Liver (tissue), 9 donors: Measurements from ENCODE around the gene SCP2. TPM values are rescaled to one million over a fixed set of nuclear protein-coding genes. Genes with fewer than 3 reads are reported as not detected.
"Not testable (repeated sequence)": the region's sequence is repeated elsewhere in the genome, so short reads cannot be mapped to it uniquely, and the experiment has no call there.

Source experiments
- DNase-seq: peaks from one replicate; pipeline ENCODE4 v3.0.0-alpha.2; 2017; ENCODE audit warnings: low spot score
- H3K27ac ChIP-seq, 2 donors: one replicate each; pipeline ENCODE4 v1.7.0; 2013; ENCODE audit warnings: inconsistent platforms in 2 of 2, low read length in 2 of 2, control low read depth in 1 of 2, low read depth in 1 of 2, mild to moderate bottlenecking in 1 of 2
- H3K27me3 ChIP-seq, 4 donors: one replicate each; pipeline versions ENCODE4 v1.6.1 to v1.7.0; 2013; ENCODE audit warnings: low read length in 3 of 4, inconsistent platforms in 1 of 4, mild to moderate bottlenecking in 1 of 4, moderate library complexity in 1 of 4; ENCODE audit not compliant: control insufficient read depth in 4 of 4, insufficient read depth in 4 of 4
- H3K36me3 ChIP-seq, 4 donors: one replicate each; pipeline versions ENCODE4 v1.6.1 to v1.7.0; 2013; ENCODE audit warnings: low read length in 3 of 4, mild to moderate bottlenecking in 3 of 4, low read depth in 1 of 4, moderate library complexity in 1 of 4; ENCODE audit not compliant: control insufficient read depth in 4 of 4, insufficient read depth in 3 of 4
- H3K4me1 ChIP-seq, 4 donors: one replicate each; pipeline versions ENCODE4 v1.6.1 to v1.7.0; 2013; ENCODE audit warnings: low read length in 3 of 4, mild to moderate bottlenecking in 3 of 4, moderate library complexity in 1 of 4; ENCODE audit not compliant: control insufficient read depth in 4 of 4, insufficient read depth in 4 of 4
- H3K4me3 ChIP-seq, 3 donors: one replicate each; pipeline versions ENCODE4 v1.6.1 to v1.7.0; 2013; ENCODE audit warnings: low read length in 3 of 3, control low read depth in 1 of 3, low read depth in 1 of 3, mild to moderate bottlenecking in 1 of 3
- H3K9ac ChIP-seq, 2 donors: one replicate each; pipeline ENCODE4 v1.7.0; 2013; ENCODE audit warnings: low read length in 2 of 2, mild to moderate bottlenecking in 2 of 2, moderate library complexity in 2 of 2, control low read depth in 1 of 2, low read depth in 1 of 2
- H3K9me3 ChIP-seq, 4 donors: one replicate each; pipeline versions ENCODE4 v1.6.1 to v1.7.0; 2013; ENCODE audit warnings: low read length in 3 of 4; ENCODE audit not compliant: control insufficient read depth in 4 of 4
- ATF3 ChIP-seq: IDR thresholded peaks from 2 replicates; pipeline ENCODE4 v1.6.1; 2016; ENCODE audit warnings: antibody characterized with exemption
- EGR1 ChIP-seq, 2 donors: IDR thresholded peaks; 2 replicates each; pipeline ENCODE4 v1.6.1; 2016 to 2018; ENCODE audit warnings: antibody characterized with exemption in 2 of 2, low read depth in 2 of 2
- FOXA1 ChIP-seq: IDR thresholded peaks from 2 replicates; pipeline ENCODE4 v1.6.1; 2016; ENCODE audit warnings: antibody characterized with exemption
- FOXA2 ChIP-seq: IDR thresholded peaks from 2 replicates; pipeline ENCODE4 v1.6.1; 2016; ENCODE audit warnings: antibody characterized with exemption
- GABPA ChIP-seq, 2 donors: IDR thresholded peaks in 1 of 2; conservative IDR thresholded peaks in 1 of 2; 2 replicates each; pipeline ENCODE4 v1.6.1; 2016; ENCODE audit warnings: antibody characterized with exemption in 2 of 2, mild to moderate bottlenecking in 1 of 2, moderate library complexity in 1 of 2
- HNF4A ChIP-seq, 2 donors: conservative IDR thresholded peaks; 2 replicates each; pipeline ENCODE4 v1.6.1; 2016; ENCODE audit warnings: antibody characterized with exemption in 2 of 2, mild to moderate bottlenecking in 2 of 2
- HNF4G ChIP-seq: IDR thresholded peaks from 2 replicates; pipeline ENCODE4 v1.6.1; 2016; ENCODE audit warnings: antibody characterized with exemption
- MAX ChIP-seq: IDR thresholded peaks from 2 replicates; pipeline ENCODE4 v1.6.1; 2016; ENCODE audit warnings: antibody characterized with exemption
- RAD21 ChIP-seq, 2 donors: IDR thresholded peaks; 2 replicates each; pipeline ENCODE4 v1.6.1; 2016; ENCODE audit warnings: antibody characterized with exemption in 2 of 2, mild to moderate bottlenecking in 2 of 2
- RXRA ChIP-seq, 2 donors: IDR thresholded peaks; 2 replicates each; pipeline ENCODE4 v1.6.1; 2017 to 2018; ENCODE audit warnings: antibody characterized with exemption in 2 of 2, mild to moderate bottlenecking in 1 of 2
- TAF1 ChIP-seq: conservative IDR thresholded peaks from 2 replicates; pipeline ENCODE4 v1.6.1; 2016; ENCODE audit warnings: antibody characterized with exemption, mild to moderate bottlenecking
- YY1 ChIP-seq: IDR thresholded peaks from 2 replicates; pipeline ENCODE4 v1.6.1; 2016; ENCODE audit warnings: antibody characterized with exemption, mild to moderate bottlenecking
- ZBTB33 ChIP-seq: IDR thresholded peaks from 2 replicates; pipeline ENCODE4 v1.6.1; 2016; ENCODE audit warnings: antibody characterized with exemption
- WGBS: extraction: QIAGEN DNeasy Blood & Tissue Kit; methylation state at CpG from one replicate; pipeline ENCODE4 v1.1.7; 2013; 5-methylcytosine and 5-hydroxymethylcytosine counted together
- polyA plus RNA-seq, 2 donors: library from polyadenylated mRNA; stranded (reverse) in 1 of 2; unstranded in 1 of 2; fragments of 200-250 nt in 1 of 2; fragments of >200 nt in 1 of 2; fragmentation: Nextera tagmentation in 1 of 2; extraction: Ambion mirVana in 1 of 2; gene quantifications; one replicate each; pipeline versions ENCODE4 v1.2.1 to v1.2.3, GENCODE V29; 2013 to 2015
- total RNA-seq, 2 donors: library from RNA; depleted of rRNA; stranded (reverse); fragments of >200 nt; gene quantifications; one replicate each; pipeline ENCODE4 v1.2.3, GENCODE V29; 2014
- TF ChIP-seq, protein P1 (sequence below): fragments of 150-350 bp; IDR thresholded peaks from 2 replicates; pipeline ENCODE4 v1.5.1; 2017; ENCODE audit warnings: improper control_type of control experiment, low read depth, low read length; ENCODE audit not compliant: missing input control
- TF ChIP-seq, protein P2 (sequence below): IDR thresholded peaks from 2 replicates; pipeline ENCODE4 v1.6.1; 2016; ENCODE audit warnings: antibody characterized with exemption, mild to moderate bottlenecking
- donor health status: healthy.
- donor health status: healthy.
- donor health status: healthy.
- donor health status: healthy.
- donor health status: healthy.

Gene SCP2
- total and polyA plus RNA-seq, 4 donors: 122 to 811 (median 529) TPM

DNA sequence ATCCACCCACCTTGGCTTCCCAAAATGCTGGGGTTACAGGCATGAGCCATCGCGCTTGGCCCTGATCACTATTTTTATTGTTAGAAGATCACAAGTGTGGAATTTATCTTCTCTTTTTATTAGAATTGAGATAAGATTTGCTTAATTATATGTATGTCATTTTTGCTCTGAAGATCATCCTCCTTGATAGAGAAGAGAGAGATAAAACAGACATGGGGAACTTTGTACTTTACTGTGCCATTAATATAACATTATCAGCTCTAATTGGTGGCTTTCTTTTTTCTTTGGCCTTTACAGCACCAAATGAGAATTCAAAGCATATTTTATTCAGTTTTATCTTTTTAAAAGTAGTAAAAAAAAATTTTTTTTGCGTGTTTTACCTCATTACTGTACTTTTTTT is 46.8 kb downstream of the SCP2 start:
- Histone ChIP-seq H3K4me3 (no peak overlapping the region), H3K9ac (no peak overlapping the region), H3K27ac (no peak overlapping the region), H3K27me3 (no peaks in the 10 kb centered on the region), H3K9me3 (no peaks in the 10 kb centered on the region), H3K4me1 (peaks cover 0 to 3% (median 1%) of the 10 kb centered on the region in 4 donors), H3K36me3 (peaks cover 9 to 74% (median 60%) of the 10 kb centered on the region in 4 donors)
- 93% methylated on average over 3 of the region's 3 CpGs for WGBS
- DNase-seq: no peak
- no peak for TF ChIP-seq TAF1
- no peak for TF ChIP-seq HNF4G
- TF ChIP-seq YY1: no peak
- no peak for TF ChIP-seq GABPA (IDR thresholded peaks at IDR 0.05 in 1 of 2, conservative IDR thresholded peaks at IDR 0.05 in 1 of 2)

- 91% methylated on average over 3 of the region's 3 CpGs for WGBS
- H3K4me1 ChIP-seq: peaks cover 0 to 2% (median 0%) of the 10 kb centered on the region in 4 donors
- H3K9me3 ChIP-seq: no peaks in the 10 kb centered on the region
- H3K36me3 ChIP-seq: peaks cover 10 to 85% (median 70%) of the 10 kb centered on the region in 4 donors
- TF ChIP-seq RXRA (IDR thresholded peaks at IDR 0.05) (no peak), GABPA (IDR thresholded peaks at IDR 0.05 in 1 of 2, conservative IDR thresholded peaks at IDR 0.05 in 1 of 2) (no peak), FOXA2 (no peak), EGR1 (IDR thresholded peaks at IDR 0.05; ENCODE audit: low read depth in 2 of 2) (no peak), HNF4A (conservative IDR thresholded peaks at IDR 0.05) (no peak), ZBTB33 (no peak), ATF3 (no peak), RAD21 (IDR thresholded peaks at IDR 0.05) (no peak)
- TF ChIP-seq, protein P1, sequence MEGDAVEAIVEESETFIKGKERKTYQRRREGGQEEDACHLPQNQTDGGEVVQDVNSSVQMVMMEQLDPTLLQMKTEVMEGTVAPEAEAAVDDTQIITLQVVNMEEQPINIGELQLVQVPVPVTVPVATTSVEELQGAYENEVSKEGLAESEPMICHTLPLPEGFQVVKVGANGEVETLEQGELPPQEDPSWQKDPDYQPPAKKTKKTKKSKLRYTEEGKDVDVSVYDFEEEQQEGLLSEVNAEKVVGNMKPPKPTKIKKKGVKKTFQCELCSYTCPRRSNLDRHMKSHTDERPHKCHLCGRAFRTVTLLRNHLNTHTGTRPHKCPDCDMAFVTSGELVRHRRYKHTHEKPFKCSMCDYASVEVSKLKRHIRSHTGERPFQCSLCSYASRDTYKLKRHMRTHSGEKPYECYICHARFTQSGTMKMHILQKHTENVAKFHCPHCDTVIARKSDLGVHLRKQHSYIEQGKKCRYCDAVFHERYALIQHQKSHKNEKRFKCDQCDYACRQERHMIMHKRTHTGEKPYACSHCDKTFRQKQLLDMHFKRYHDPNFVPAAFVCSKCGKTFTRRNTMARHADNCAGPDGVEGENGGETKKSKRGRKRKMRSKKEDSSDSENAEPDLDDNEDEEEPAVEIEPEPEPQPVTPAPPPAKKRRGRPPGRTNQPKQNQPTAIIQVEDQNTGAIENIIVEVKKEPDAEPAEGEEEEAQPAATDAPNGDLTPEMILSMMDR: no peak
- no peaks in the 10 kb centered on the region for H3K27me3 ChIP-seq
- H3K4me3 ChIP-seq: no peak overlapping the region
- no peak for DNase-seq
- H3K9ac ChIP-seq: no peak overlapping the region
- no peak overlapping the region for H3K27ac ChIP-seq
Observed at GRCh38 chr1:52976183-52977035, 49.3 kb downstream of the SCP2 start.

DNA sequence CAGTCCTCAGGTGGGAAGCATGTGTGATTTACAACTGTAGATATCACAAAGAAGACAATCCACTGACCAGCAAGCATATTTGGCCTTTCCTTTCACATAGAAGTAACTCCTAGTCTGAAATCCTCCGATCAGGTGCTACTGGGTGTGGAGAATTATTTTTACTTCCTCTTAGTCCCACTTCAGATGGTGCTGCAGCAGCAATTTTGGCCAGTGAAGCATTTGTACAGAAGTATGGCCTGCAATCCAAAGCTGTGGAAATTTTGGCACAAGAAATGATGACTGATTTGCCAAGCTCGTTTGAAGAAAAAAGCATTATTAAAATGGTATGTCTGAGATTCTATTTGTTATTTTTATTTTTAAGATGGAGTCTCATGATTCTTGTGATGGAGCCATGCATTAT is 51.0 kb downstream of the SCP2 start:
- H3K4me1 ChIP-seq: peaks cover 0 to 2% (median 0%) of the 10 kb centered on the region in 4 donors
- H3K36me3 ChIP-seq: peaks cover 12 to 83% (median 68%) of the 10 kb centered on the region in 4 donors
- TF ChIP-seq RAD21 (IDR thresholded peaks at IDR 0.05) (no peak), FOXA1 (no peak), MAX (no peak), GABPA (IDR thresholded peaks at IDR 0.05 in 1 of 2, conservative IDR thresholded peaks at IDR 0.05 in 1 of 2) (no peak), RXRA (IDR thresholded peaks at IDR 0.05) (no peak), HNF4A (conservative IDR thresholded peaks at IDR 0.05) (no peak)
- TF ChIP-seq, protein P2, sequence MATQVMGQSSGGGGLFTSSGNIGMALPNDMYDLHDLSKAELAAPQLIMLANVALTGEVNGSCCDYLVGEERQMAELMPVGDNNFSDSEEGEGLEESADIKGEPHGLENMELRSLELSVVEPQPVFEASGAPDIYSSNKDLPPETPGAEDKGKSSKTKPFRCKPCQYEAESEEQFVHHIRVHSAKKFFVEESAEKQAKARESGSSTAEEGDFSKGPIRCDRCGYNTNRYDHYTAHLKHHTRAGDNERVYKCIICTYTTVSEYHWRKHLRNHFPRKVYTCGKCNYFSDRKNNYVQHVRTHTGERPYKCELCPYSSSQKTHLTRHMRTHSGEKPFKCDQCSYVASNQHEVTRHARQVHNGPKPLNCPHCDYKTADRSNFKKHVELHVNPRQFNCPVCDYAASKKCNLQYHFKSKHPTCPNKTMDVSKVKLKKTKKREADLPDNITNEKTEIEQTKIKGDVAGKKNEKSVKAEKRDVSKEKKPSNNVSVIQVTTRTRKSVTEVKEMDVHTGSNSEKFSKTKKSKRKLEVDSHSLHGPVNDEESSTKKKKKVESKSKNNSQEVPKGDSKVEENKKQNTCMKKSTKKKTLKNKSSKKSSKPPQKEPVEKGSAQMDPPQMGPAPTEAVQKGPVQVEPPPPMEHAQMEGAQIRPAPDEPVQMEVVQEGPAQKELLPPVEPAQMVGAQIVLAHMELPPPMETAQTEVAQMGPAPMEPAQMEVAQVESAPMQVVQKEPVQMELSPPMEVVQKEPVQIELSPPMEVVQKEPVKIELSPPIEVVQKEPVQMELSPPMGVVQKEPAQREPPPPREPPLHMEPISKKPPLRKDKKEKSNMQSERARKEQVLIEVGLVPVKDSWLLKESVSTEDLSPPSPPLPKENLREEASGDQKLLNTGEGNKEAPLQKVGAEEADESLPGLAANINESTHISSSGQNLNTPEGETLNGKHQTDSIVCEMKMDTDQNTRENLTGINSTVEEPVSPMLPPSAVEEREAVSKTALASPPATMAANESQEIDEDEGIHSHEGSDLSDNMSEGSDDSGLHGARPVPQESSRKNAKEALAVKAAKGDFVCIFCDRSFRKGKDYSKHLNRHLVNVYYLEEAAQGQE: no peak
- H3K9ac ChIP-seq: no peak overlapping the region
- no peaks in the 10 kb centered on the region for H3K9me3 ChIP-seq
- no peak for DNase-seq
- no peak overlapping the region for H3K4me3 ChIP-seq
- WGBS: 70% methylated on average over 2 of the region's 2 CpGs
- no peak overlapping the region for H3K27ac ChIP-seq
- H3K27me3 ChIP-seq: no peaks in the 10 kb centered on the region

DNA sequence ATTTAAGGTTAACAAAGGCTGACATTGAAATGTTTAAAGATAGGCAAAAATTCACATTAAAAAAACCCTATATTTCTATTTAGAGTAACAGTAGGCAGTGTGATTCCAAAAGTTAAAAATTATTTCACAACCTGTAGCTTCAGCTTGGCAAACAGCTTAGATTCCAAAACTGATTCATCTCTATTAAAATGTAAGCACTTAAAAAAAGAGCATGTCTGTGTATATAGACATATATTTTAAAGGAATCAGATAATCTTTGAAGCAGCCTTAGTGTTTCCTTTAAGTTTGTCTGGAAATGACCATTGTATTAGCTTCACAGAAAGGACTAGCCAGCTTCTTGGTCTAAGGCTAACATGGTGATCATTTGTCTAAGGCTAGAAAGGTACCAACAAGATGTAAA is 65.7 kb downstream of the SCP2 start:
- not testable (repeated sequence) for H3K9me3 ChIP-seq, H3K27ac ChIP-seq, H3K4me3 ChIP-seq, DNase-seq, H3K27me3 ChIP-seq, H3K9ac ChIP-seq
- peaks cover 9 to 58% (median 46%) of the 10 kb centered on the region in 4 donors for H3K36me3 ChIP-seq
- peaks cover 0 to 10% (median 4%) of the 10 kb centered on the region in 4 donors for H3K4me1 ChIP-seq
